ENCODE data around the gene HS2ST1.
"Not testable (repeated sequence)": the region's sequence is repeated elsewhere in the genome, so short reads cannot be mapped to it uniquely, and the experiment has no call there.

Gene HS2ST1

GRCh38 chr1:86951430-86951829, 37.0 kb downstream of the HS2ST1 start:
- Histone ChIP-seq H3K4me3 (ENCODE audit: control insufficient read depth in 1 of 7, extremely low read depth in 1 of 7, insufficient read depth in 4 of 7, low read depth in 2 of 7, low read length in 6 of 7) (no peak overlapping the region), H3K27me3 (replicated peaks in 2 of 5; ENCODE audit: control insufficient read depth in 4 of 5, insufficient read depth in 5 of 5, low read length in 4 of 5) (no peaks in the 10 kb centered on the region), H3K9me3 (ENCODE audit: control extremely low read depth in 1 of 5, control insufficient read depth in 4 of 5, insufficient read depth in 2 of 5, low read depth in 1 of 5, low read length in 4 of 5) (no peaks in the 10 kb centered on the region), H3K36me3 (ENCODE audit: control insufficient read depth in 4 of 4, insufficient read depth in 4 of 4, low read length in 3 of 4) (no peaks in the 10 kb centered on the region), H3K27ac (ENCODE audit: insufficient read depth in 1 of 2, low read depth in 1 of 2, low read length in 2 of 2, poor library complexity in 1 of 2, severe bottlenecking in 2 of 2) (no peak overlapping the region), H3K4me1 (ENCODE audit: control extremely low read depth in 1 of 4, control insufficient read depth in 4 of 4, insufficient read depth in 4 of 4, low read length in 3 of 4) (no peaks in the 10 kb centered on the region)
- WGBS (ENCODE audit: insufficient coverage) = 100% methylated on average over 1 of the region's 1 CpG
- CTCF ChIA-PET = no interaction called here
- POLR2A ChIA-PET = no interaction called here
- DNase-seq = no peak

GRCh38 chr1:86953167-86953566, 38.7 kb downstream of the HS2ST1 start:
- ChIA-PET POLR2A (no interaction called here), CTCF (no interaction called here)
- Histone ChIP-seq H3K27me3 (replicated peaks in 2 of 5; ENCODE audit: control insufficient read depth in 4 of 5, insufficient read depth in 5 of 5, low read length in 4 of 5) (no peaks in the 10 kb centered on the region), H3K27ac (ENCODE audit: insufficient read depth in 1 of 2, low read depth in 1 of 2, low read length in 2 of 2, poor library complexity in 1 of 2, severe bottlenecking in 2 of 2) (no peak overlapping the region), H3K4me3 (ENCODE audit: control insufficient read depth in 1 of 7, extremely low read depth in 1 of 7, insufficient read depth in 4 of 7, low read depth in 2 of 7, low read length in 6 of 7) (no peak overlapping the region), H3K4me1 (ENCODE audit: control extremely low read depth in 1 of 4, control insufficient read depth in 4 of 4, insufficient read depth in 4 of 4, low read length in 3 of 4) (no peaks in the 10 kb centered on the region), H3K9me3 (ENCODE audit: control extremely low read depth in 1 of 5, control insufficient read depth in 4 of 5, insufficient read depth in 2 of 5, low read depth in 1 of 5, low read length in 4 of 5) (no peaks in the 10 kb centered on the region), H3K36me3 (ENCODE audit: control insufficient read depth in 4 of 4, insufficient read depth in 4 of 4, low read length in 3 of 4) (no peaks in the 10 kb centered on the region)
- 100% methylated on average over 3 of the region's 3 CpGs for WGBS (ENCODE audit: insufficient coverage)
- DNase-seq = no peak

- no peak overlapping the region for H3K27ac ChIP-seq (ENCODE audit: insufficient read depth in 1 of 2, low read depth in 1 of 2, low read length in 2 of 2, poor library complexity in 1 of 2, severe bottlenecking in 2 of 2)
- POLR2A ChIA-PET = no interaction called here
These were observed 41.2 kb downstream of the HS2ST1 start for GRCh38 chr1:86955678-86956077.

GRCh38 chr1:86956221-86956620, 41.8 kb downstream of the HS2ST1 start:
- no peaks in the 10 kb centered on the region for H3K36me3 ChIP-seq (ENCODE audit: control insufficient read depth in 4 of 4, insufficient read depth in 4 of 4, low read length in 3 of 4)
- H3K4me3 ChIP-seq (ENCODE audit: control insufficient read depth in 1 of 7, extremely low read depth in 1 of 7, insufficient read depth in 4 of 7, low read depth in 2 of 7, low read length in 6 of 7) = no peak overlapping the region
- H3K4me1 ChIP-seq (ENCODE audit: control extremely low read depth in 1 of 4, control insufficient read depth in 4 of 4, insufficient read depth in 4 of 4, low read length in 3 of 4) = no peaks in the 10 kb centered on the region
- H3K27me3 ChIP-seq (replicated peaks in 2 of 5; ENCODE audit: control insufficient read depth in 4 of 5, insufficient read depth in 5 of 5, low read length in 4 of 5) = no peaks in the 10 kb centered on the region
- H3K9me3 ChIP-seq (ENCODE audit: control extremely low read depth in 1 of 5, control insufficient read depth in 4 of 5, insufficient read depth in 2 of 5, low read depth in 1 of 5, low read length in 4 of 5) = no peaks in the 10 kb centered on the region
- ChIA-PET CTCF (interaction anchor here (1.7 kb wide), 1 partner anchor 9 kb away, joined by 11 read pairs; no protein-coding TSS in a partner anchor), POLR2A (no interaction called here)
- no peak for DNase-seq
- no peak overlapping the region for H3K27ac ChIP-seq (ENCODE audit: insufficient read depth in 1 of 2, low read depth in 1 of 2, low read length in 2 of 2, poor library complexity in 1 of 2, severe bottlenecking in 2 of 2)

More at GRCh38 chr1:86955678-86956077, 41.2 kb downstream of the HS2ST1 start:
- H3K4me1 ChIP-seq (ENCODE audit: control extremely low read depth in 1 of 4, control insufficient read depth in 4 of 4, insufficient read depth in 4 of 4, low read length in 3 of 4) = no peaks in the 10 kb centered on the region
- H3K4me3 ChIP-seq (ENCODE audit: control insufficient read depth in 1 of 7, extremely low read depth in 1 of 7, insufficient read depth in 4 of 7, low read depth in 2 of 7, low read length in 6 of 7) = no peak overlapping the region
- H3K27me3 ChIP-seq (replicated peaks in 2 of 5; ENCODE audit: control insufficient read depth in 4 of 5, insufficient read depth in 5 of 5, low read length in 4 of 5) = no peaks in the 10 kb centered on the region
- CTCF ChIA-PET = interaction anchor here (1.2 to 1.7 kb wide), 2 partner anchors 9 to 34 kb away, joined by 3 to 11 read pairs; no protein-coding TSS in a partner anchor
- 94% methylated on average over 3 of the region's 3 CpGs for WGBS (ENCODE audit: insufficient coverage)
- no peaks in the 10 kb centered on the region for H3K36me3 ChIP-seq (ENCODE audit: control insufficient read depth in 4 of 4, insufficient read depth in 4 of 4, low read length in 3 of 4)
- no peaks in the 10 kb centered on the region for H3K9me3 ChIP-seq (ENCODE audit: control extremely low read depth in 1 of 5, control insufficient read depth in 4 of 5, insufficient read depth in 2 of 5, low read depth in 1 of 5, low read length in 4 of 5)
- DNase-seq = no peak

- no peaks in the 10 kb centered on the region for H3K4me1 ChIP-seq (ENCODE audit: control extremely low read depth in 1 of 4, control insufficient read depth in 4 of 4, insufficient read depth in 4 of 4, low read length in 3 of 4)
- ChIA-PET CTCF (interaction anchor here (0.7 kb wide), 1 partner anchor 232 kb away, joined by 3 read pairs; no protein-coding TSS in a partner anchor), POLR2A (no interaction called here)
- no peak overlapping the region for H3K4me3 ChIP-seq (ENCODE audit: control insufficient read depth in 1 of 7, extremely low read depth in 1 of 7, insufficient read depth in 4 of 7, low read depth in 2 of 7, low read length in 6 of 7)
- no peaks in the 10 kb centered on the region for H3K36me3 ChIP-seq (ENCODE audit: control insufficient read depth in 4 of 4, insufficient read depth in 4 of 4, low read length in 3 of 4)
- no peak overlapping the region for H3K27ac ChIP-seq (ENCODE audit: insufficient read depth in 1 of 2, low read depth in 1 of 2, low read length in 2 of 2, poor library complexity in 1 of 2, severe bottlenecking in 2 of 2)
- H3K27me3 ChIP-seq (replicated peaks in 2 of 5; ENCODE audit: control insufficient read depth in 4 of 5, insufficient read depth in 5 of 5, low read length in 4 of 5) = no peaks in the 10 kb centered on the region
- DNase-seq = no peak
- H3K9me3 ChIP-seq (ENCODE audit: control extremely low read depth in 1 of 5, control insufficient read depth in 4 of 5, insufficient read depth in 2 of 5, low read depth in 1 of 5, low read length in 4 of 5) = no peaks in the 10 kb centered on the region
These were observed 42.8 kb downstream of the HS2ST1 start for GRCh38 chr1:86957221-86957620.

GRCh38 chr1:86960548-86960947, 46.1 kb downstream of the HS2ST1 start:
- H3K27ac ChIP-seq (ENCODE audit: insufficient read depth in 1 of 2, low read depth in 1 of 2, low read length in 2 of 2, poor library complexity in 1 of 2, severe bottlenecking in 2 of 2) = no peak overlapping the region
- no peak overlapping the region for H3K4me3 ChIP-seq (ENCODE audit: control insufficient read depth in 1 of 7, extremely low read depth in 1 of 7, insufficient read depth in 4 of 7, low read depth in 2 of 7, low read length in 6 of 7)
- H3K9me3 ChIP-seq (ENCODE audit: control extremely low read depth in 1 of 5, control insufficient read depth in 4 of 5, insufficient read depth in 2 of 5, low read depth in 1 of 5, low read length in 4 of 5) = no peaks in the 10 kb centered on the region
- CTCF ChIA-PET = no interaction called here
- DNase-seq = no peak
- POLR2A ChIA-PET = no interaction called here
- no peaks in the 10 kb centered on the region for H3K4me1 ChIP-seq (ENCODE audit: control extremely low read depth in 1 of 4, control insufficient read depth in 4 of 4, insufficient read depth in 4 of 4, low read length in 3 of 4)
- no peaks in the 10 kb centered on the region for H3K27me3 ChIP-seq (replicated peaks in 2 of 5; ENCODE audit: control insufficient read depth in 4 of 5, insufficient read depth in 5 of 5, low read length in 4 of 5)
- H3K36me3 ChIP-seq (ENCODE audit: control insufficient read depth in 4 of 4, insufficient read depth in 4 of 4, low read length in 3 of 4) = no peaks in the 10 kb centered on the region

GRCh38 chr1:86963841-86964240, 49.4 kb downstream of the HS2ST1 start:
- DNase-seq; H3K4me1 ChIP-seq (ENCODE audit: control extremely low read depth in 1 of 4, control insufficient read depth in 4 of 4, insufficient read depth in 4 of 4, low read length in 3 of 4); H3K27me3 ChIP-seq (replicated peaks in 2 of 5; ENCODE audit: control insufficient read depth in 4 of 5, insufficient read depth in 5 of 5, low read length in 4 of 5); H3K4me3 ChIP-seq (ENCODE audit: control insufficient read depth in 1 of 7, extremely low read depth in 1 of 7, insufficient read depth in 4 of 7, low read depth in 2 of 7, low read length in 6 of 7); POLR2A ChIA-PET; H3K9me3 ChIP-seq (ENCODE audit: control extremely low read depth in 1 of 5, control insufficient read depth in 4 of 5, insufficient read depth in 2 of 5, low read depth in 1 of 5, low read length in 4 of 5); H3K27ac ChIP-seq (ENCODE audit: insufficient read depth in 1 of 2, low read depth in 1 of 2, low read length in 2 of 2, poor library complexity in 1 of 2, severe bottlenecking in 2 of 2); H3K36me3 ChIP-seq (ENCODE audit: control insufficient read depth in 4 of 4, insufficient read depth in 4 of 4, low read length in 3 of 4): not testable (repeated sequence)
- CTCF ChIA-PET = interaction anchor here (0.8 to 3.1 kb wide), 7 partner anchors 10 to 135 kb away, joined by 3 to 24 read pairs (median 6); no protein-coding TSS in a partner anchor
- WGBS (ENCODE audit: insufficient coverage) = 97% methylated on average over 25 of the region's 36 CpGs
